Lung (tissue), 12 donors: ENCODE measurements around the gene TAOK1. TPM values are rescaled to one million over a fixed set of nuclear protein-coding genes. Genes with fewer than 3 reads are reported as not detected.

Experiments
- ATAC-seq: fragments of 200-7000 bp; cut with Tn5 transposase; one replicate; pipeline ENCODE4 v1.9.1; 2020; ENCODE audit warnings: moderate number of reproducible peaks; ENCODE audit not compliant: insufficient read depth, low FRiP score
- DNase-seq, 3 donors: peaks; one replicate each; pipeline ENCODE4 v3.0.0-alpha.2; 2013 to 2017
- H3K27ac ChIP-seq, 2 donors: one replicate each; pipeline ENCODE4 v1.5.1; 2013; ENCODE audit warnings: mild to moderate bottlenecking in 2 of 2, moderate library complexity in 2 of 2, control low read depth in 1 of 2, inconsistent platforms in 1 of 2, low read depth in 1 of 2, low read length in 1 of 2
- H3K27me3 ChIP-seq, 3 donors: one replicate each; pipeline ENCODE4 v1.5.1; 2013; ENCODE audit warnings: low read length in 2 of 3; ENCODE audit not compliant: control insufficient read depth in 3 of 3, insufficient read depth in 3 of 3
- H3K36me3 ChIP-seq, 4 donors: one replicate each; pipeline ENCODE4 v1.5.1; 2013; ENCODE audit warnings: low read length in 4 of 4, mild to moderate bottlenecking in 1 of 4, moderate library complexity in 1 of 4; ENCODE audit not compliant: control insufficient read depth in 4 of 4, insufficient read depth in 4 of 4
- H3K4me1 ChIP-seq, 5 donors: one replicate each; pipeline ENCODE4 v1.5.1; 2013; ENCODE audit warnings: low read length in 5 of 5, mild to moderate bottlenecking in 2 of 5, moderate library complexity in 1 of 5; ENCODE audit not compliant: control insufficient read depth in 5 of 5, insufficient read depth in 5 of 5
- H3K4me3 ChIP-seq: one replicate; pipeline ENCODE4 v1.5.1; 2013; ENCODE audit warnings: mild to moderate bottlenecking, control low read depth, moderate library complexity
- H3K9ac ChIP-seq, 2 donors: one replicate each; pipeline ENCODE4 v1.5.1; 2013; ENCODE audit warnings: low read length in 2 of 2, control low read depth in 1 of 2; ENCODE audit not compliant: insufficient read depth in 1 of 2
- H3K9me3 ChIP-seq, 4 donors: one replicate each; pipeline ENCODE4 v1.5.1; 2013; ENCODE audit warnings: low read length in 3 of 4, mild to moderate bottlenecking in 1 of 4, moderate library complexity in 1 of 4; ENCODE audit not compliant: control insufficient read depth in 4 of 4, insufficient read depth in 3 of 4
- whole genome bisulfite sequencing, 2 donors: extraction: QIAGEN DNeasy Blood & Tissue Kit; methylation state at CpG; one replicate each; pipeline ENCODE4 v1.1.7; 2013; 5-methylcytosine and 5-hydroxymethylcytosine counted together
- polyA plus RNA-seq, 2 donors: library from polyadenylated mRNA; stranded (reverse); fragments of 200-250 nt; gene quantifications; one replicate each; pipeline ENCODE4 v1.2.1, GENCODE V29; 2013
- total RNA-seq, 2 donors: library from RNA; depleted of rRNA in 1 of 2; stranded (reverse); fragments of >200 nt in 1 of 2; gene quantifications; one replicate each; pipeline ENCODE4 v1.2.1, GENCODE V29; 2014 to 2021
- TF ChIP-seq, protein P1 (sequence below): IDR thresholded peaks from 2 replicates; pipeline ENCODE4 v1.5.1; 2012; ENCODE audit warnings: mild to moderate bottlenecking; ENCODE audit errors: control extremely low read depth, extremely low read depth
- donor health status: control.
- donor health status: control.
- donor health status: Bipolar disorder and iron deficiency.
- donor health status: healthy.
- donor health status: DM: yes; HTN: yes; CAD: no.

The TAOK1 gene
- total and polyA plus RNA-seq, 4 donors: 8.8 to 81.0 (median 37.3) TPM

DNA sequence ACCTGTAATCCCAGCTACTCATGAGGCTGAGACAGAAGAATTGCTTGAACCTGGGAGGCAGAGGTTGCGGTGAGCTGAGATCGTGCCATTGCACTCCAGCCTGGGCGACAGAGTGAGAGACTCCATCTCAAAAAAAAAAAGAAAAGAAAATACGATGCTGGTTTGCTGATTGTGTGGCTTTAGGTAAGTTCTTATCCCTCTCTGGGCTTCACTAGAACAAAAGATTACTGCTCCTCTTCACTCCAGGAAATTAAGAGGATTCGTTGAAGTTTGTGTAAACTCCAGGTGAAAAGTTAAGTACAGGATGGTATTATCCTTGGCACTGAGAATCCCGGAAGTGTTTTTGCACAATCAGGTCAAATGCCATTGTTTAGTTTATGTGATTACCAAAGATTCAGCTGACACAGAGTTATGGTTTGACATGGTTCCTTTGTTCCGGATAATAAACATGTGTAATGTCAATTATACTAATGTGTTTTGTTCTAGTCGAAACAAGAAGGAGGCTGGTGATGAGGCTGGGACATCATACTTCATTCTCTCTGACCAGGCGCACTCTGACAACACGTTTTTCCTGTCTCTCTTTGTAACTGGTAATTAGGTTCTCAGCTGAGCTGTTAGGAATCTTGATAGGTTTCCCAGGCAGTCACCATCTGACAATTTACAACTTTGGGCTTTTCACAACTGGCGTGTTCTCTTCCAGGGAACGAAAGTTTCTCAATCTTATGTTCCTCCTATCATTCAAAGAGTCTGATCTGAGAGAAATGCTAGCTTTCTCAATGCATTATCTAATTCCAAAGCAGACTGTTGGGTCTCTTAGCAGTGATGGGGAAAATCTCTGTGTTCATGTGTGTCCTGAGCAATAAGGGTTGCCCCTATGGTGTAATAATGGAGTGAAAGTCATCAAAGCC is 10.8 kb upstream of the TAOK1 start:
- Histone ChIP-seq H3K9me3 (no peaks in the 10 kb centered on the region), H3K27me3 (no peaks in the 10 kb centered on the region), H3K4me3 (no peak overlapping the region), H3K9ac (no peak overlapping the region), H3K27ac (no peak overlapping the region), H3K4me1 (peaks cover 0 to 5% (median 0%) of the 10 kb centered on the region in 5 donors), H3K36me3 (no peaks in the 10 kb centered on the region)
- ATAC-seq (no peak), DNase-seq (peak in 2 of 3 donors; percentile 6 to 32)
- TF ChIP-seq, protein P1, sequence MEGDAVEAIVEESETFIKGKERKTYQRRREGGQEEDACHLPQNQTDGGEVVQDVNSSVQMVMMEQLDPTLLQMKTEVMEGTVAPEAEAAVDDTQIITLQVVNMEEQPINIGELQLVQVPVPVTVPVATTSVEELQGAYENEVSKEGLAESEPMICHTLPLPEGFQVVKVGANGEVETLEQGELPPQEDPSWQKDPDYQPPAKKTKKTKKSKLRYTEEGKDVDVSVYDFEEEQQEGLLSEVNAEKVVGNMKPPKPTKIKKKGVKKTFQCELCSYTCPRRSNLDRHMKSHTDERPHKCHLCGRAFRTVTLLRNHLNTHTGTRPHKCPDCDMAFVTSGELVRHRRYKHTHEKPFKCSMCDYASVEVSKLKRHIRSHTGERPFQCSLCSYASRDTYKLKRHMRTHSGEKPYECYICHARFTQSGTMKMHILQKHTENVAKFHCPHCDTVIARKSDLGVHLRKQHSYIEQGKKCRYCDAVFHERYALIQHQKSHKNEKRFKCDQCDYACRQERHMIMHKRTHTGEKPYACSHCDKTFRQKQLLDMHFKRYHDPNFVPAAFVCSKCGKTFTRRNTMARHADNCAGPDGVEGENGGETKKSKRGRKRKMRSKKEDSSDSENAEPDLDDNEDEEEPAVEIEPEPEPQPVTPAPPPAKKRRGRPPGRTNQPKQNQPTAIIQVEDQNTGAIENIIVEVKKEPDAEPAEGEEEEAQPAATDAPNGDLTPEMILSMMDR: no peak
- 54% methylated on average over 12 of the region's 12 CpGs for WGBS, 2 donors

DNA sequence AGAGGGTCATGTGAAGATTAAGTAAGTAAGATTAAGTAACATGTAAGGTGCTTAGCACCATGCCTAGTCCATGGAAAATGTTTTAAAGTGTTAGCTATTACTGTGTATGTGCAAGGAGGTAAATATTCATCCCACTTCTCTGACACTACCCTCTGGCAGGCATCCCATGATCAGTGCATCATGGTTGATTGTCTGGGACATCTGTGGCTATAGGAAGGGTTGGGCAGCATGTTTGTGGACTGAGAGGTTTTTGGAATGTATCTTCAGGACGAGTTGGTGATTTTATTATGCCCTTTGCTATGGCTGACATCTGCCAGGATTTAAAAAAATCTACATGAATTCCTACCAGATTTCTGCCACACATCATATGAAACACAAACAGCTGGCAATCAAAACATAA is 6.5 kb upstream of the TAOK1 start:
- H3K4me1 ChIP-seq: no peaks in the 10 kb centered on the region
- no peak overlapping the region for H3K9ac ChIP-seq
- TF ChIP-seq, protein P1: no peak
- DNase-seq (no peak), ATAC-seq (no peak)
- WGBS, 2 donors: 63 to 74% methylated on average over 1 of the region's 1 CpG
- no peak overlapping the region for H3K4me3 ChIP-seq
- H3K27me3 ChIP-seq: no peaks in the 10 kb centered on the region
- no peaks in the 10 kb centered on the region for H3K9me3 ChIP-seq
- H3K36me3 ChIP-seq: no peaks in the 10 kb centered on the region
- H3K27ac ChIP-seq: no peak overlapping the region

DNA sequence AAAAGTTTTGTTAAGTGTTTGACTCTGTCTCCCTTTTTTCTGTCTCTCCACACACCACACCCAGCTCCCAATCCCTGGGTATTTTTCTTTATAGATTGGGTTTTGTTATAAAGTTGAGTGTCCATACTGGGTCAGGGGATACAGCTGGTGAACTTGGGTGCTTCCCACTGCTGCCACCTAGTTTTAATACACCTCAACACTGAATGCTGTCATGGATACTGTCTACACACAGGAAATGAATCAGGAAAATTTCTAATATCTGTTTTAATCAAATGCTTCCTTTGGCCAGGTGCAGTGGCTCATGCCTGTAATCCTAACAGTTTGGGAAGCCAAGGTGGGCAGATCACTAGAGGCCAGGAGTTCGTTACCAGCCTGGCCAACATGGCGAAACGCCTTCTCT is 5.3 kb upstream of the TAOK1 start:
- no peak overlapping the region for H3K27ac ChIP-seq
- no peaks in the 10 kb centered on the region for H3K4me1 ChIP-seq
- ATAC-seq: no peak
- no peak overlapping the region for H3K9ac ChIP-seq
- H3K9me3 ChIP-seq: no peaks in the 10 kb centered on the region
- no peak for DNase-seq
- H3K4me3 ChIP-seq: no peak overlapping the region
- no peaks in the 10 kb centered on the region for H3K27me3 ChIP-seq
- WGBS, 2 donors: 94 to 96% methylated on average over 3 of the region's 3 CpGs
- TF ChIP-seq, protein P1: no peak
- no peaks in the 10 kb centered on the region for H3K36me3 ChIP-seq
